AG09319 (cell line): ENCODE results near the gene JPT2.
A peak's percentile ranks its signal among the peaks of the same experiment; 100 is the strongest.

ENCODE experiments used
- DNase-seq: peaks from one replicate; pipeline ENCODE4 v3.0.0-alpha.2; 2010; ENCODE audit warnings: low read depth; ENCODE audit errors: extremely low read depth
- CTCF ChIP-seq: IDR thresholded peaks from 2 replicates; pipeline ENCODE4 v1.5.1; 2011; ENCODE audit warnings: low read depth, mild to moderate bottlenecking, inconsistent platforms, low read length, moderate library complexity

The JPT2 gene

DNA sequence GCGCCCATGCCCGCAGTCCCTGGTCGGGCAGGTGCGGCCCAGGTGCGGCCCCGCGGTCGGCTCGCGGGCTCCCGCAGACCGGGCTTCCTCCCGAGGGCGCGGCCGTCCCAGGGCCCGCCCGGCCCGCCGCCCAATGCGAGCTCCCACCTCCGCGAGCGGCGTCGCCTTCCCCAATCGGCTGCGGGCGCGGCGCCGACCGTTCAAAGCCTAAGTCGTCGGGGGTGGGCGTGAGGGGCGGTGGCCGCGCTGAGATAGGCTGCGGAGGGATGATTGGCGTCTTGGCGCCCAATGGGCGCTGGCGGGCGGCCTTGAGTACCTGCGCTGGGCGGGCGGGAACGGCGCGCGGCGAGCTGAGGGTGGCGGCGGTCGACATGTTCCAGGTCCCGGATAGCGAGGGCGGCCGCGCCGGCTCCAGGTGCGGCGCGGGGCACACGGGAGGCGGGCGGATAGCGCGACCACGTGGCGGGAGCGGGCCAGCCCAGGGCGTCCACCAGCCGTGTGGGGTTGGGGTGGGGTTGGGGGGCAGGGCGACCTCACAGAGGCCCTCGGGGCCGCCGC lies at the start of gene JPT2:
Gene JPT2, plus strand, starts transcription at position 338 of the 558 bp plus-strand sequence. Its CDS starts 34 bp downstream, at position 372.
- TF ChIP-seq CTCF: no peak
- DNase-seq: peak; percentile 89

- DNase-seq: no peak
- no peak for TF ChIP-seq CTCF
These were observed 47.4 kb upstream of the JPT2 start for GRCh38 chr16:1630450-1631213.

DNA sequence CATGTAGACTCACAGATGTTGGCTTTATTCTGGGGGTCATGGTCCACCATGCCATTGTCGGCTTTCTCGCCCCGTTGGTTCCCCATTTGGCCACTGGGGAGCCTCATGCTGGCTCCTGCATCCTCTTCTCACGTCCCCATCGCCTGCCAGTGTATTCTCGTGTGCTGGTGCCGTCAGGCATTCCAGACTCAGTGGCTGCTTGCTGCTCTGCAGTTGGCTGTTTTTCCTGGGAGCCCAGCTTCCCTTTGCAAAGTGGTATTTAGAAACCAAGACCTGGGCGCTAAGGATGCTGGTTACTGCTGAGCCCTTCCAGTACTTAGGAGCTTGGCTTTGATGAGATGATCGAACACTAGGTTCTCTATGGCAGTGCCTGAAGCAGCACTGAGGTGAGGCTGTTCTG lies 46.8 kb upstream of the JPT2 start:
- no peak for TF ChIP-seq CTCF
- DNase-seq: no peak

- DNase-seq: no peak
- no peak for TF ChIP-seq CTCF
These were observed 46.0 kb upstream of the JPT2 start for GRCh38 chr16:1631931-1632637.

- DNase-seq: no peak
- no peak for TF ChIP-seq CTCF
These were observed 45.5 kb upstream of the JPT2 start for GRCh38 chr16:1632638-1632970.

GRCh38 chr16:1633310-1633709 lies 44.8 kb upstream of the JPT2 start:
- no peak for DNase-seq
- TF ChIP-seq CTCF: no peak

DNA sequence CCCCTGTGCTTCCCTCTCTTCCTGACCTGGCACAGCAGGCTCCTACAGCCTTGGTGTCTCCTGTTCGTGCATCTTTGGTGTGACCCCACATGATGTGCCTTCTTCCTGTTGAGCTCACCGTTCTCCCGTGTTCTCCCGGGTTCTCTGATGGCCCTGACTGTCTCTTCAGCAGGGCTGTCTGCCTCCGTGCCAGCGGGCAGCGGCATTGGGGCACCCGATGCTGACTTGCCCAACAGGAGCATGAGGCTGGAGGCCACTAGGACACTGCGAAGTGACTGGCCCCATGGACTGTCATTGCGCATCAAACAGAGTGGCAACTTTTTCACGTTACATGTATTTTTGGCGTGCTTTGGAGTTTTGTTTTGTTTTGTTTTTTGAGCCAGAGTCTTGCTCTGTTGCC lies 43.5 kb upstream of the JPT2 start:
- TF ChIP-seq CTCF: no peak
- DNase-seq: no peak
